ENCODE results near the gene LRIG1.

The LRIG1 gene

GRCh38 chr3:66418475-66418931 is 82.3 kb downstream of the LRIG1 start:
- H3K9me3 ChIP-seq (ENCODE audit: control extremely low read depth in 1 of 5, control insufficient read depth in 4 of 5, insufficient read depth in 2 of 5, low read depth in 1 of 5, low read length in 4 of 5), result peaks cover 0 to 17% (median 11%) of the 10 kb centered on the region in 5 experiments
- DNase-seq, result no peak
- WGBS (ENCODE audit: insufficient coverage), result 95% methylated on average over 11 of the region's 12 CpGs
- peaks cover 0 to 6% (median 2%) of the 10 kb centered on the region in 4 experiments for H3K36me3 ChIP-seq (ENCODE audit: control insufficient read depth in 4 of 4, insufficient read depth in 4 of 4, low read length in 3 of 4)
- H3K4me3 ChIP-seq (ENCODE audit: control insufficient read depth in 1 of 7, extremely low read depth in 1 of 7, insufficient read depth in 4 of 7, low read depth in 2 of 7, low read length in 6 of 7), result no peak overlapping the region
- H3K27me3 ChIP-seq (replicated peaks in 2 of 5; ENCODE audit: control insufficient read depth in 4 of 5, insufficient read depth in 5 of 5, low read length in 4 of 5), result no peaks in the 10 kb centered on the region
- POLR2A ChIA-PET, result no interaction called here
- no peak overlapping the region for H3K27ac ChIP-seq (ENCODE audit: insufficient read depth in 1 of 2, low read depth in 1 of 2, low read length in 2 of 2, poor library complexity in 1 of 2, severe bottlenecking in 2 of 2)
- CTCF ChIA-PET, result interaction anchor here (1.2 to 1.3 kb wide), 2 partner anchors 9 to 11 kb away, joined by 3 to 7 read pairs; no protein-coding TSS in a partner anchor
- H3K4me1 ChIP-seq (ENCODE audit: control extremely low read depth in 1 of 4, control insufficient read depth in 4 of 4, insufficient read depth in 4 of 4, low read length in 3 of 4), result no peaks in the 10 kb centered on the region

GRCh38 chr3:66416556-66417304 is 84.1 kb downstream of the LRIG1 start:
- no peak overlapping the region for H3K4me3 ChIP-seq (ENCODE audit: control insufficient read depth in 1 of 7, extremely low read depth in 1 of 7, insufficient read depth in 4 of 7, low read depth in 2 of 7, low read length in 6 of 7)
- ChIA-PET POLR2A (no interaction called here), CTCF (interaction anchor here (1.0 kb wide), 1 partner anchor 9 kb away, joined by 4 read pairs; no protein-coding TSS in a partner anchor)
- H3K27ac ChIP-seq (ENCODE audit: insufficient read depth in 1 of 2, low read depth in 1 of 2, low read length in 2 of 2, poor library complexity in 1 of 2, severe bottlenecking in 2 of 2), result no peak overlapping the region
- H3K9me3 ChIP-seq (ENCODE audit: control extremely low read depth in 1 of 5, control insufficient read depth in 4 of 5, insufficient read depth in 2 of 5, low read depth in 1 of 5, low read length in 4 of 5), result peaks cover 0 to 16% (median 8%) of the 10 kb centered on the region in 5 experiments
- H3K4me1 ChIP-seq (ENCODE audit: control extremely low read depth in 1 of 4, control insufficient read depth in 4 of 4, insufficient read depth in 4 of 4, low read length in 3 of 4), result no peaks in the 10 kb centered on the region
- WGBS (ENCODE audit: insufficient coverage), result 93% methylated on average over 14 of the region's 14 CpGs
- H3K27me3 ChIP-seq (replicated peaks in 2 of 5; ENCODE audit: control insufficient read depth in 4 of 5, insufficient read depth in 5 of 5, low read length in 4 of 5), result no peaks in the 10 kb centered on the region
- no peak for DNase-seq
- H3K36me3 ChIP-seq (ENCODE audit: control insufficient read depth in 4 of 4, insufficient read depth in 4 of 4, low read length in 3 of 4), result peaks cover 0 to 18% (median 4%) of the 10 kb centered on the region in 4 experiments

GRCh38 chr3:66415867-66416428 is 84.9 kb downstream of the LRIG1 start:
- H3K36me3 ChIP-seq (ENCODE audit: control insufficient read depth in 4 of 4, insufficient read depth in 4 of 4, low read length in 3 of 4), result peaks cover 0 to 18% (median 4%) of the 10 kb centered on the region in 4 experiments
- peaks cover 0 to 2% (median 0%) of the 10 kb centered on the region in 4 experiments for H3K4me1 ChIP-seq (ENCODE audit: control extremely low read depth in 1 of 4, control insufficient read depth in 4 of 4, insufficient read depth in 4 of 4, low read length in 3 of 4)
- H3K27ac ChIP-seq (ENCODE audit: insufficient read depth in 1 of 2, low read depth in 1 of 2, low read length in 2 of 2, poor library complexity in 1 of 2, severe bottlenecking in 2 of 2), result no peak overlapping the region
- H3K27me3 ChIP-seq (replicated peaks in 2 of 5; ENCODE audit: control insufficient read depth in 4 of 5, insufficient read depth in 5 of 5, low read length in 4 of 5), result no peaks in the 10 kb centered on the region
- 75% methylated on average over 4 of the region's 5 CpGs for WGBS (ENCODE audit: insufficient coverage)
- H3K9me3 ChIP-seq (ENCODE audit: control extremely low read depth in 1 of 5, control insufficient read depth in 4 of 5, insufficient read depth in 2 of 5, low read depth in 1 of 5, low read length in 4 of 5), result peaks cover 0 to 9% (median under 1%) of the 10 kb centered on the region in 5 experiments
- no peak for DNase-seq
- ChIA-PET POLR2A (no interaction called here), CTCF (no interaction called here)
- H3K4me3 ChIP-seq (ENCODE audit: control insufficient read depth in 1 of 7, extremely low read depth in 1 of 7, insufficient read depth in 4 of 7, low read depth in 2 of 7, low read length in 6 of 7), result no peak overlapping the region

DNA sequence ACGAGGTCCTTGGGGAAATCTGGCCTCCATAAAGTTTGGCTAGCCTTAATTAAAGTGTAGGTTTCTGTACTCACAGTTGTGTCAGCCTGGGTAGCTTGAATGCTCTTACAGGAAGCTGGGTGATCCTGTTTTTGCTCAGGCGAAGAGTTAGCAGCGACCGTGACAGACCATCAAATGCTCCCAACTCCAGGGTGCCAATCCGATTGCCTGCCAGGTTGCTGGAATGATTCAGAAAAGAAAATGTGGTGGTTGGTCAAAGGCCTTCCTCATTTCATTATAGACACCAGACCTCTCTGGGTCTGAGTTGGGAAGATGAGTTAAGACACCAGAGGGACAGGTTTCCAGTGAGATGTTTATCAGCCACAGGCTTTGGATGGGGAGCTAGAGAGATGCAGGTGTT is 86.0 kb downstream of the LRIG1 start:
- H3K36me3 ChIP-seq (ENCODE audit: control insufficient read depth in 4 of 4, insufficient read depth in 4 of 4, low read length in 3 of 4), result peaks cover 0 to 19% (median 4%) of the 10 kb centered on the region in 4 experiments
- DNase-seq, result no peak
- H3K4me1 ChIP-seq (ENCODE audit: control extremely low read depth in 1 of 4, control insufficient read depth in 4 of 4, insufficient read depth in 4 of 4, low read length in 3 of 4), result peaks cover 0 to 2% (median 0%) of the 10 kb centered on the region in 4 experiments
- no peaks in the 10 kb centered on the region for H3K9me3 ChIP-seq (ENCODE audit: control extremely low read depth in 1 of 5, control insufficient read depth in 4 of 5, insufficient read depth in 2 of 5, low read depth in 1 of 5, low read length in 4 of 5)
- ChIA-PET CTCF (interaction anchor here (1.3 kb wide), 1 partner anchor 401 kb away, joined by 3 read pairs; no protein-coding TSS in a partner anchor), POLR2A (no interaction called here)
- 100% methylated on average over 1 of the region's 5 CpGs for WGBS (ENCODE audit: insufficient coverage)
- H3K4me3 ChIP-seq (ENCODE audit: control insufficient read depth in 1 of 7, extremely low read depth in 1 of 7, insufficient read depth in 4 of 7, low read depth in 2 of 7, low read length in 6 of 7), result no peak overlapping the region
- no peak overlapping the region for H3K27ac ChIP-seq (ENCODE audit: insufficient read depth in 1 of 2, low read depth in 1 of 2, low read length in 2 of 2, poor library complexity in 1 of 2, severe bottlenecking in 2 of 2)
- H3K27me3 ChIP-seq (replicated peaks in 2 of 5; ENCODE audit: control insufficient read depth in 4 of 5, insufficient read depth in 5 of 5, low read length in 4 of 5), result no peaks in the 10 kb centered on the region

- CTCF ChIA-PET, result no interaction called here
- Histone ChIP-seq H3K27me3 (replicated peaks in 2 of 5; ENCODE audit: control insufficient read depth in 4 of 5, insufficient read depth in 5 of 5, low read length in 4 of 5) (no peaks in the 10 kb centered on the region), H3K27ac (ENCODE audit: insufficient read depth in 1 of 2, low read depth in 1 of 2, low read length in 2 of 2, poor library complexity in 1 of 2, severe bottlenecking in 2 of 2) (no peak overlapping the region), H3K36me3 (ENCODE audit: control insufficient read depth in 4 of 4, insufficient read depth in 4 of 4, low read length in 3 of 4) (peaks cover 0 to 23% (median 4%) of the 10 kb centered on the region in 4 experiments), H3K4me1 (ENCODE audit: control extremely low read depth in 1 of 4, control insufficient read depth in 4 of 4, insufficient read depth in 4 of 4, low read length in 3 of 4) (peaks cover 0 to 2% (median 0%) of the 10 kb centered on the region in 4 experiments), H3K9me3 (ENCODE audit: control extremely low read depth in 1 of 5, control insufficient read depth in 4 of 5, insufficient read depth in 2 of 5, low read depth in 1 of 5, low read length in 4 of 5) (no peaks in the 10 kb centered on the region), H3K4me3 (ENCODE audit: control insufficient read depth in 1 of 7, extremely low read depth in 1 of 7, insufficient read depth in 4 of 7, low read depth in 2 of 7, low read length in 6 of 7) (no peak overlapping the region)
- DNase-seq, result no peak
- WGBS (ENCODE audit: insufficient coverage), result 99% methylated on average over 5 of the region's 7 CpGs
- POLR2A ChIA-PET, result no interaction called here
Measured at GRCh38 chr3:66413151-66413751, 87.6 kb downstream of the LRIG1 start.

DNA sequence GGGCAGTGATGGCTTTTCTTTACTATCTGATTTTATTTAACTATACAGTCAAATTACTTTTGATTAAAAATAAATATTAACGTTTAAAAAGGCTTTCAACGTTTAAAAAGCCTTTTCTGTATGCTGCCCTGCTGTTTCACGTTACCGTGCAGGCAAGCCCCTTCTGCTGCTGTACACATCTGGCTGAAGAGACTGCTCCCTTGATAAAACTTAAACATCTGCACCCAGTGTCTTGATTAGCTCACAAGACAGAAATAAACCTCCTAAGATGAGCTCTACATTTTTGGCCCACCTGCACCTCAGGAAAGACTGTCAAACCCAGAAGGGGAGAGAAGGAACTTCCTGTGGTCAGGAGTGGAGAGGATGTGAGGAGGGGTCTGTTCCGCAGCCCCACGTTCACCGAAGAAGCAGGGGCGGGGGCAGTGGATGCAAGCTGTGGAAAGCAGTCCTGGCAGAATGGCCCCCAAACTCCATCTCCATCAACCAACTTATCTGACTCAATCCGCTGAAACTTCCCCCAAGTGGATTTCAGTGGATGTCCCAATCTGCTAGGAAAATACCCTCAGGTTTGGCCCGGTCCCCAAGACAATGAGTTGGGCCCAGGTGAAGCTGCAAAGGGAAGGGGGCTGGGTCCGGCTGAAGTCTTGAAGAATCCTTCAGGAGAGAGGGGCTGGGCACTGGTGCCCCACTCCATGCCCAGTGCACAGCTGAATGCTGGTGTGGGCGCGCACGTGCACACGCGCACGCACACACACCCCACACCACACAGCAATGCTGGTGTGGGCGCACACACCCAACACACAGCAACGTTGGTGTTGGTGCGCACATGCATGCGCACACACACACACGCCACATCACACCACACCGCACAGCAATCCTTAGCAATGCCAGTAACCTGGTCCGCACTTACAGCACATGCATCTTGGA is 88.6 kb downstream of the LRIG1 start:
- ChIA-PET POLR2A (no interaction called here), CTCF (interaction anchor here (1.0 to 7.9 kb wide), 2 partner anchors 16 to 405 kb away, joined by 3 to 107 read pairs; no protein-coding TSS in a partner anchor)
- Histone ChIP-seq H3K4me3 (ENCODE audit: control insufficient read depth in 1 of 7, extremely low read depth in 1 of 7, insufficient read depth in 4 of 7, low read depth in 2 of 7, low read length in 6 of 7) (no peak overlapping the region), H3K9me3 (ENCODE audit: control extremely low read depth in 1 of 5, control insufficient read depth in 4 of 5, insufficient read depth in 2 of 5, low read depth in 1 of 5, low read length in 4 of 5) (no peaks in the 10 kb centered on the region), H3K4me1 (ENCODE audit: control extremely low read depth in 1 of 4, control insufficient read depth in 4 of 4, insufficient read depth in 4 of 4, low read length in 3 of 4) (peaks cover 0 to 2% (median 0%) of the 10 kb centered on the region in 4 experiments), H3K27ac (ENCODE audit: insufficient read depth in 1 of 2, low read depth in 1 of 2, low read length in 2 of 2, poor library complexity in 1 of 2, severe bottlenecking in 2 of 2) (no peak overlapping the region), H3K36me3 (ENCODE audit: control insufficient read depth in 4 of 4, insufficient read depth in 4 of 4, low read length in 3 of 4) (peaks cover 0 to 23% (median 4%) of the 10 kb centered on the region in 4 experiments), H3K27me3 (replicated peaks in 2 of 5; ENCODE audit: control insufficient read depth in 4 of 5, insufficient read depth in 5 of 5, low read length in 4 of 5) (no peaks in the 10 kb centered on the region)
- no peak for DNase-seq
- WGBS (ENCODE audit: insufficient coverage), result 89% methylated on average over 13 of the region's 24 CpGs
